Measurements from ENCODE around the gene JMJD8.

Gene JMJD8

DNA sequence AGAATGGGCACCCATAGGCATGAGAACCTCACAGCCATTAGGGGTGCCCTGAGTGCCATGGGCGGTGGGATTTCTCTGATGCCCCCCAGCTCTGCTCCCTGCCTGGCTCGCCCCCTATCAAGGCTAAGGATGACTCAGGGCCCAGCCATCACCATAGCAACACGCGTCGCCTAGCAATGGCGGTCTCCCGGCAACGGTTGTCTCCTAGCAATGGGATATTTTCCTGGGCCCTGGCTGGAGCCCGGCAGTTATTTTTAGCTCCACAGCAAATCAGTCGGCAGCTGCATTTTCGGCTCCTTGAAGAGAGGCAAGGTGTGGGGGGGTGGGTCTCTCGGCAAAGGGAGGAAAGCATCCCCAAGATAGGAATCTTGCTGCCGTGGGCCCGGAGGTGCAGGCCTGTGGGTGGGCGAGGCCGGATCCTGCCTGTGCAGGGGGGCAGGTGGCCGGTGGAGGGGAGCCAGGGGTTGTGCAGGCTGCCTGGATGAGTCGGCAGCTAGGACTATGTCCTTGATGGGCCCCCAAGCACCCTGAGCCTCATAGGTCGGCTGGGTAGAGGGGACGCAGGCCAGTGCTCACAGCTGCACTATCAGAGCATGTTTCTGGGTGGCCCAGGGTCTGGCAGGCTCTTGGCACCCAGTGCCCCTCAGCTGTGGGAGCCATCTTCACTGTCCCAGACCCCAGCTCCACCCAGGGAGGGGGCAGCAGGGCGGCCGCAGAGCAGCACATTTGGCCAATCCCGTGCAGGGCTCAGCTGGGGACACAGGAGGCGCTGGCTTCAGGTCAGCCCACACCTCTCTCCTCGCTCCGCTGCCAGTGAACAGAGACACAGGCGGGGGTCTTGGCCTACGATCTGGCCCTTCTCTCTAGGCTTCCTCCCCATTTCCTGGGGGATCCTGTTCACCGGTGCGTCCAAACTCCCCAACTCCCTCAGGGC lies 25.7 kb upstream of the JMJD8 start:
- peak; percentile 98 for DNase-seq (ENCODE audit: low spot score)

- no peak for DNase-seq (ENCODE audit: low spot score)
These were observed 24.8 kb upstream of the JMJD8 start for GRCh38 chr16:708959-709358.

DNA sequence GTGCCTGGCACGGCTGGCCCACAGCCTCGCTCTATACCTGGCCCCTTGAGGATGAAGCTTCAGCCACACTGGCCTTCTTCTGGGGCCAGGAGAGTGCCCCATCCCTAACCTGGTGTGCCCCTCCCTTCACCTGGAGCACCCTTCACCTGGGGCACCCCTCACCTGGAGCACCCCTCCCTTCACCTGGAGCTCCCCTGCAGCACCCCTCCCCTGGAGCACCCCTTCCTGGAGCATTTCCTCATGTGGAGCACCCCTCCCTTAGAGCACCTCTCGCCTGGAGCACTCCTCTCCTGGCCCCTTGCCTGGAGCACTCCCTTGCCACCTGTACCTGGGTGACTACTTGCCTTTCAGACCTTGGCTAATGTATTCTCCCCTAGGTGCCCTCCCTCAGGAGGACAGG lies 23.9 kb upstream of the JMJD8 start:
- DNase-seq (ENCODE audit: low spot score): no peak

DNA sequence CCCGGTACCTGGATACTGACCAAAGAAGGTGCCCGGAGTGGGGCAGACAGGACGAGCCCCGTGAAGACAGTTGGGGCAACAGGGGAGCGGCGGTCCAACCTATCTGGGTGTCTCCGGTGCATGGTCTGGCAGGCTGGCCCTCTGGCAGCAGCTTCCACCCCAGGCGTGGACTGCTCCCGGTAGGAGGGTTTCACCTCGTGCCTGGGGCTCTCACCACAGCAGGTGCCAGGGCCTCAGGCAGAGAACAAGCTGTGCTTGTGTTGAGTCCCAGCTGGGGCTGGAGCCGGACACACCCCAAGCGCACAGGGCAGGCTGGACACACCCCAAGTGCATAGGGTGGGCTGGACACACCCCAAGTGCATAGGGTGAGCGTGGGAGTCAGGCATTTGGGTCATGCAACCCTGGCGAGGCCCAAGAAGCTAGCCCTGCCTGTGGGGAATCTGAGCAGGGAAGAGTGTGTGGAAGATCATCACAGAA lies 23.0 kb upstream of the JMJD8 start:
- no peak for DNase-seq (ENCODE audit: low spot score)

- peak; percentile 56 for DNase-seq (ENCODE audit: low spot score)
These were observed 22.3 kb upstream of the JMJD8 start for GRCh38 chr16:706189-707061.

GRCh38 chr16:705431-706188 lies 21.5 kb upstream of the JMJD8 start, which contains the start of gene FBXL16:
FBXL16 (minus strand) TSS chr16:705801; CDS start chr16:697405, 8,396 bp downstream.
- DNase-seq (ENCODE audit: low spot score): no peak

GRCh38 chr16:704552-705380 lies 20.6 kb upstream of the JMJD8 start:
- DNase-seq (ENCODE audit: low spot score): peak; percentile 77

GRCh38 chr16:704047-704446 lies 19.9 kb upstream of the JMJD8 start:
- DNase-seq (ENCODE audit: low spot score): no peak

- no peak for DNase-seq (ENCODE audit: low spot score)
These were observed 19.3 kb upstream of the JMJD8 start for GRCh38 chr16:703406-703805.

- no peak for DNase-seq (ENCODE audit: low spot score)
These were observed 18.2 kb upstream of the JMJD8 start for GRCh38 chr16:702341-702740.

DNA sequence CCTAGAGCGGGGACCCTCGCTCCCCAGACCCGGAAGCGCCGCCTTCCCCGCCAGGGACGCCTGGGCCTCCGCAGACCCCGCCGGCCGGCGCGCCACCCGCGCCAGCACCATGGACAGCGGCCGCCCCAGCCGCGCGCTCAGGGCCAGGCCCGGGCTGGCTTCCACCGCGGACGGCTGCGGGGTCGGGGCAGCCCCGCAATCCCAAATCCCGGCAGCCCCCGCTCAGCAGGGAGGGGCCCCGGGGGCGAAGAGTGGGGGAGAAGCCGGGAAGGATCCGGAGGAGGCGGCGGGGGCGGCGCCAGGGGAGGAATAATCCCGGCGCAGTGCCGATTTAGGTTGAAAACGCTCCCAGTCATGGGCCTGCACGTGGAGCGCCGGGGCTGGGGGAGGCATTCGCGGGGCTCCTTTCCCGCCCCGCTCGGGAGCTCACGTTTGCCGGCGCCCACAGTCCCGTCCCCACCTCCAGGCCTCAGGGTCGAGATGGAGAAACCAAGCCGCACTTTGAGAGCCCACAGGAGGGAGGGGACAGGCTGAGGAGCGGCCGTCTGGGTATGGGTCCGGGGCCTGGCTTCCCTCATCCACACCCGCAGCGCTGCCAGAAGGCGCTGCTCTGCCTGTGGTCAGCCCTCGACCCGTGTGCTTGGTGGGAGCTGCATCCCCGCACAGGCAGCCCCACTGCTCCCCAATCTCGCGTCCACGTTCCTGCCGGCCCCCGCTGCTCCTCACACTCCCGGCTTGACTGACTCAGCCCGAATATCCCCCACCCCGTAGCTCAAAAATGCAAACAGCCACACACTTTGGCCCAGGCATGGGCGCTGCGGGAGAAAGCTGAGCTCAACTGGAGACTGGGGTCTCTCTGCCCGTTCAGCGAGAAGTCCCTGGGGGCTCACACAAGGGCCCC lies 16.8 kb upstream of the JMJD8 start:
- DNase-seq (ENCODE audit: low spot score): no peak

- no peak for DNase-seq (ENCODE audit: low spot score)
These were observed 15.0 kb upstream of the JMJD8 start for GRCh38 chr16:698911-699671.

GRCh38 chr16:695355-696089 lies 11.4 kb upstream of the JMJD8 start:
- DNase-seq (ENCODE audit: low spot score): no peak

DNA sequence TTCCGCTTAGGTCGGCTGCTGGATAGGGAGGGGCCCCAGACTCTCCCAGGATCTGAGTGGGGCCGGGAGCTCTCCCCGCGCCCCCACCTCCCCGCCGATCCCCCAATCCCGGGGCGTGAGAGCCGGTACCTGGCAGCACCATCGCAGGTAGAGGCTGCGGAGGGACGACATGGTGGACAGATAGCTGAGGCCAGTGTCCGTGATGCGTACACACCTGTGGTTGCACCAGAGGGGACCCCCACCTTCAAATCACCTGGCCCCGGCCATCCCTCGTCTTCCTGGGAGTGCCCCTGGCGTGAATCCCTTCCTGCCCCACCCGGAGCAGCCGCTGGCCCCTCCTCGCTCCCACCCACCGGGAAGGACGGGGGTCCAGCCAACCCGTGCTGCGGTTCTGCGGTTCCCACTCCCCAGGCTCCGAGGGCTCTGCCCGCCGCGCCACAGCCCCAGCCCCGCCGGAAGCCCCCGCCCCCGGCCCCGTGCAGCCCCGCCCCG lies 10.8 kb upstream of the JMJD8 start:
- no peak for DNase-seq (ENCODE audit: low spot score)

GRCh38 chr16:694187-694862 lies 10.2 kb upstream of the JMJD8 start:
- no peak for DNase-seq (ENCODE audit: low spot score)

DNA sequence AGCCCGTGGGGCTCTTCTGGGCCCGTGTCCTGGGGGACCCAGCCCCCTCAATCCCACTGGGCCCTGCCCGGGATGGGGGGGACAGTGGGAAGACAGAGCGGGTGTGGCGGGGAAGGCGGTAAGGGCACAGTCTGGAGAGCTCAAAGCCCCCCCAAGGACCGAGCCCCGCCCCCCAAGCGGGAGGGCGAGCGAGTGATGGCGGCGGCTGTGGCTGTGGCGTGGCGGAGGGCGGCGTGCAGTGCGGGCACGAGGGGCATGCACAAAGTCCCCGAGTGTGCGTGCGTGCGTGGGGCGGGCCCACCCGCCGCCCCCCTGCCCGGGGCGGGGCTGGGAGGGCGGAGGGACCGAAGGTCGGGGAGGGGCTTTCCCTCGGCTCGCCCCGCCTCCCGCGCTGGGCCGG lies 9.6 kb upstream of the JMJD8 start:
- no peak for DNase-seq (ENCODE audit: low spot score)

DNA sequence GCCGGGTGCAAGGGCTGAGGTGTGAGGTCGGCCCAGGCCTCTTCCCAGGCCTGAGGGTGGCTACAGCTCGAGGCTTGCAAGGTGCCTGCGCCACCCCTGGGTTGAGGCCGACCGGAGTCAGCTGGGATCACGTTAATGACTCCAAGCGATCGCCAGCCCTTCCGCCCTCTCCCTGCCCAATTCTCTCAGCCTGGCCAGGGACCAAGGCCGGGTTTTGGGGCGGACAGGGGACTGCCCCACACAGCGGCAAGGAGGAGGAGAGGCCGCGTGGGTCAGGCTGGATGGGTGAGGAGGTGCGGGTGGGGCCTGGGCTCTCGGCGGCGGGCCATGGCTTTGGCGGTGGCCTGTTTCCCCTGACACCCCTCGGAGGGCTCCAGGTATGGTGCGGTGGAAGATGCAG lies 9.2 kb upstream of the JMJD8 start:
- DNase-seq (ENCODE audit: low spot score): no peak

Data from cerebellar cortex (tissue), 1 donor.